DND-41 (cell line): ENCODE data around the gene GJC3.

Source experiments
- ATAC-seq: fragments of 200-7000 bp; cut with Tn5 transposase; 3 replicates; pipeline ENCODE4 v1.9.1; 2021; ENCODE audit warnings: low read depth; ENCODE audit not compliant: insufficient read depth
- DNase-seq: peaks from one replicate; pipeline ENCODE4 v3.0.0-alpha.2; 2020
- H2AFZ ChIP-seq: 2 replicates; pipeline ENCODE4 v1.6.0; 2012; ENCODE audit warnings: low read depth, low read length
- H3K27ac ChIP-seq: 2 replicates; pipeline ENCODE4 v1.5.1; 2012; ENCODE audit warnings: low read length, inconsistent platforms
- H3K27me3 ChIP-seq: fragments of 200-600 bp; sonication (generic); 2 replicates; pipeline ENCODE4 v1.6.0; 2012; ENCODE audit warnings: low read length, mild to moderate bottlenecking, inconsistent platforms; ENCODE audit not compliant: insufficient read depth, poor library complexity
- H3K36me3 ChIP-seq: 2 replicates; pipeline ENCODE4 v1.5.1; 2012; ENCODE audit warnings: low read length, inconsistent platforms; ENCODE audit not compliant: insufficient read depth
- H3K4me1 ChIP-seq: 2 replicates; pipeline ENCODE4 v1.5.1; 2012; ENCODE audit warnings: mild to moderate bottlenecking, low read length; ENCODE audit not compliant: insufficient read depth
- H3K4me2 ChIP-seq: 2 replicates; pipeline ENCODE4 v1.6.0; 2012; ENCODE audit warnings: mild to moderate bottlenecking, moderate library complexity, low read length, inconsistent platforms; ENCODE audit not compliant: insufficient read depth
- H3K4me3 ChIP-seq, 2 experiments: fragments of 200-600 bp in 1 of 2; shearing (Covaris generic) in 1 of 2; 2 replicates each; pipeline ENCODE4 v1.5.1; 2012 to 2016; ENCODE audit warnings: inconsistent platforms in 2 of 2, low read length in 2 of 2, mild to moderate bottlenecking in 2 of 2, low read depth in 1 of 2, moderate library complexity in 1 of 2
- H3K79me2 ChIP-seq: 2 replicates; pipeline ENCODE4 v1.6.0; 2012; ENCODE audit warnings: low read length, inconsistent platforms; ENCODE audit not compliant: insufficient read depth
- H3K9ac ChIP-seq: 2 replicates; pipeline ENCODE4 v1.6.0; 2012; ENCODE audit warnings: low read depth, mild to moderate bottlenecking, inconsistent platforms, low read length, moderate library complexity
- H3K9me3 ChIP-seq: 2 replicates; pipeline ENCODE4 v1.5.1; 2012; ENCODE audit warnings: low read length, moderate library complexity, mild to moderate bottlenecking, inconsistent platforms; ENCODE audit not compliant: insufficient read depth, severe bottlenecking
- H4K20me1 ChIP-seq: 2 replicates; pipeline ENCODE4 v1.6.0; 2012; ENCODE audit warnings: low read length; ENCODE audit not compliant: insufficient read depth
- EZH2 ChIP-seq: IDR thresholded peaks from 3 replicates; pipeline ENCODE4 v1.6.1; 2012; ENCODE audit warnings: borderline replicate concordance, low read depth, mild to moderate bottlenecking, moderate library complexity, low read length, inconsistent platforms; ENCODE audit not compliant: severe bottlenecking
- TF ChIP-seq, protein P1 (sequence below): IDR thresholded peaks from 2 replicates; pipeline ENCODE4 v1.5.1; 2012; ENCODE audit warnings: borderline replicate concordance, low read length, moderate library complexity, mild to moderate bottlenecking; ENCODE audit not compliant: poor library complexity, severe bottlenecking; ENCODE audit errors: extremely low read depth

GJC3 gene

DNA sequence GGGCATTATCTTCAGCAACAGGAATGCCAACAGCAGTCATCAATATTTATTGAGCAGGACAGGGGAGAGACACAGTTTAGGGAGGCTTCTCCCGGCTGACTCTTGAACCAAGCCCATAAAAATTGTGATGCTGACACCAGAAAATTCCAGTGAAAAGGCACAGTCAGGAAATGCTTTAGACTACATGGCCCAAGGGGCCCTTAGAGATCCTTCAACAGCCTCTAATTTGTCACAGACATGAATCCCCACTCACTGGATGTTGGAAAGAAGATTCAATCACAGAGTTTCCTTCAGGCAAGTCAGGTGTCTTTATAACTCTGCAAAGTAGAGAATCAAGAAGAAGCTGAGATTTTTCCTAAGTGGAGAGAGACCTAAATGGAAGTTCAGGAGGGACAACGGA lies 1.2 kb downstream of the GJC3 start:
- H3K9ac ChIP-seq = no peak overlapping the region
- TF ChIP-seq, protein P1, sequence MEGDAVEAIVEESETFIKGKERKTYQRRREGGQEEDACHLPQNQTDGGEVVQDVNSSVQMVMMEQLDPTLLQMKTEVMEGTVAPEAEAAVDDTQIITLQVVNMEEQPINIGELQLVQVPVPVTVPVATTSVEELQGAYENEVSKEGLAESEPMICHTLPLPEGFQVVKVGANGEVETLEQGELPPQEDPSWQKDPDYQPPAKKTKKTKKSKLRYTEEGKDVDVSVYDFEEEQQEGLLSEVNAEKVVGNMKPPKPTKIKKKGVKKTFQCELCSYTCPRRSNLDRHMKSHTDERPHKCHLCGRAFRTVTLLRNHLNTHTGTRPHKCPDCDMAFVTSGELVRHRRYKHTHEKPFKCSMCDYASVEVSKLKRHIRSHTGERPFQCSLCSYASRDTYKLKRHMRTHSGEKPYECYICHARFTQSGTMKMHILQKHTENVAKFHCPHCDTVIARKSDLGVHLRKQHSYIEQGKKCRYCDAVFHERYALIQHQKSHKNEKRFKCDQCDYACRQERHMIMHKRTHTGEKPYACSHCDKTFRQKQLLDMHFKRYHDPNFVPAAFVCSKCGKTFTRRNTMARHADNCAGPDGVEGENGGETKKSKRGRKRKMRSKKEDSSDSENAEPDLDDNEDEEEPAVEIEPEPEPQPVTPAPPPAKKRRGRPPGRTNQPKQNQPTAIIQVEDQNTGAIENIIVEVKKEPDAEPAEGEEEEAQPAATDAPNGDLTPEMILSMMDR = no peak
- TF ChIP-seq EZH2 = no peak
- no peak overlapping the region for H2AFZ ChIP-seq
- peaks cover 10% of the 10 kb centered on the region for H3K4me1 ChIP-seq
- no peaks in the 10 kb centered on the region for H3K9me3 ChIP-seq
- no peaks in the 10 kb centered on the region for H4K20me1 ChIP-seq
- no peak for ATAC-seq
- H3K36me3 ChIP-seq = no peaks in the 10 kb centered on the region
- no peaks in the 10 kb centered on the region for H3K79me2 ChIP-seq
- no peak overlapping the region for H3K4me3 ChIP-seq
- DNase-seq = no peak
- H3K27ac ChIP-seq = no peak overlapping the region
- peaks cover 25% of the 10 kb centered on the region for H3K27me3 ChIP-seq
- no peak overlapping the region for H3K4me2 ChIP-seq

DNA sequence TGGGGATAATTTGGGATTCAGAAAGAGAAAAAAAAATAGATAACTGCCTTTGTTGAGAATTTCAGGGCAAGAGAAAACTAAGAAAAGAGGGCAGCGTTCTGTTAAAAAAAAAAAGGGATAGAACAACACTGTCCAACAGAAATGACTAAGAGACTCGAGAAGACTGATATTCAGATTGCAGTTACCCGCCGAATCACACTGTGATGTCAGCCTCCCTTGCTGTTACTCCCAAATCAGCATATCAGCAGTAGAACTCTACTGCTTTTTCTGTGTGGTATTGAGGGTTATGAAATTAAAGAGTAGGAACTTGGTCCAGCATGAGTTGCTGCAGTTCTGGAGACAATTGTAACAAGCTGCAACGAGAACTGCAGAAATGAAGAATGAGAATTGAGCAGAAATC lies 1.9 kb downstream of the GJC3 start:
- H3K4me3 ChIP-seq = no peak overlapping the region
- no peak overlapping the region for H3K4me2 ChIP-seq
- no peaks in the 10 kb centered on the region for H3K9me3 ChIP-seq
- H3K27ac ChIP-seq = no peak overlapping the region
- TF ChIP-seq, protein P1 = no peak
- TF ChIP-seq EZH2 = no peak
- ATAC-seq = no peak
- no peaks in the 10 kb centered on the region for H3K79me2 ChIP-seq
- no peaks in the 10 kb centered on the region for H4K20me1 ChIP-seq
- no peak overlapping the region for H2AFZ ChIP-seq
- H3K36me3 ChIP-seq = no peaks in the 10 kb centered on the region
- peaks cover 25% of the 10 kb centered on the region for H3K27me3 ChIP-seq
- no peak for DNase-seq
- H3K9ac ChIP-seq = no peak overlapping the region
- H3K4me1 ChIP-seq = peaks cover 10% of the 10 kb centered on the region

GRCh38 chr7:99926321-99926720 lies 3.1 kb downstream of the GJC3 start:
- TF ChIP-seq, protein P1 = no peak
- TF ChIP-seq EZH2 = no peak
- Histone ChIP-seq H3K4me1 (peaks cover 10% of the 10 kb centered on the region), H3K9ac (no peak overlapping the region), H3K79me2 (no peaks in the 10 kb centered on the region), H2AFZ (no peak overlapping the region), H3K4me2 (no peak overlapping the region), H3K27ac (no peak overlapping the region), H4K20me1 (no peaks in the 10 kb centered on the region), H3K9me3 (no peaks in the 10 kb centered on the region), H3K4me3 (no peak overlapping the region), H3K36me3 (no peaks in the 10 kb centered on the region), H3K27me3 (peaks cover 25% of the 10 kb centered on the region)
- DNase-seq = no peak
- ATAC-seq = no peak

- Histone ChIP-seq H3K9me3 (peaks cover 4% of the 10 kb centered on the region), H3K36me3 (no peaks in the 10 kb centered on the region; the same call in 1 of the 2 replicates), H4K20me1 (peaks cover 3% of the 10 kb centered on the region), H2AFZ (no peak overlapping the region), H3K4me3 (no peak overlapping the region), H3K79me2 (peaks cover 25% of the 10 kb centered on the region), H3K4me2 (no peak overlapping the region), H3K27ac (no peak overlapping the region), H3K4me1 (peaks cover 17% of the 10 kb centered on the region), H3K9ac (no peak overlapping the region), H3K27me3 (peaks cover 11% of the 10 kb centered on the region)
- no peak for TF ChIP-seq EZH2
- ATAC-seq (no peak), DNase-seq (no peak)
Measured at GRCh38 chr7:99923200-99923599, 6.2 kb downstream of the GJC3 start.
